ENCODE data around the gene MAN2B1.

The MAN2B1 gene

GRCh38 chr19:12695514-12695913, 29.0 kb upstream of the MAN2B1 start:
- Histone ChIP-seq H3K9ac (ENCODE audit: low read length) (peak overlapping the region; percentile 91), H3K4me1 (ENCODE audit: control insufficient read depth, insufficient read depth, low read depth, low read length) (peaks cover 17% of the 10 kb centered on the region), H2BK120ac (ENCODE audit: low read depth, low read length) (no peak overlapping the region), H3K14ac (ENCODE audit: low read length in 2 of 2) (no peak overlapping the region), H3K4me3 (ENCODE audit: insufficient read depth in 1 of 2, low read depth in 1 of 2, low read length in 2 of 2) (peak overlapping the region; percentile 84 to 97), H3K27ac (ENCODE audit: low read length, poor library complexity, severe bottlenecking) (no peak overlapping the region), H3K27me3 (ENCODE audit: control insufficient read depth in 1 of 2, insufficient read depth in 1 of 2, low read length in 2 of 2) (no peaks in the 10 kb centered on the region), H3K23ac (ENCODE audit: low read length in 2 of 2) (no peak overlapping the region), H3K9me3 (ENCODE audit: control insufficient read depth, low read length) (no peaks in the 10 kb centered on the region), H3K36me3 (ENCODE audit: control insufficient read depth in 1 of 2, insufficient read depth in 2 of 2, low read depth in 1 of 2, low read length in 2 of 2) (peaks cover 44 to 47% of the 10 kb centered on the region in 2 experiments), H4K91ac (ENCODE audit: low read length) (no peak overlapping the region), H2AK5ac (ENCODE audit: low read length, severe bottlenecking) (no peak overlapping the region), H2BK5ac (ENCODE audit: low read depth, low read length, poor library complexity, severe bottlenecking) (no peak overlapping the region), H3K4me2 (ENCODE audit: low read length, poor library complexity, severe bottlenecking) (peak overlapping the region; percentile 96), H2BK12ac (ENCODE audit: low read length in 2 of 2) (no peak overlapping the region), H3K18ac (ENCODE audit: low read depth in 1 of 2, low read length in 2 of 2) (no peak overlapping the region), H2AFZ (ENCODE audit: low read depth, low read length) (no peak overlapping the region), H3K4ac (ENCODE audit: low read depth in 1 of 2, low read length in 2 of 2) (no peak overlapping the region), H4K8ac (ENCODE audit: low read length) (peak overlapping the region; percentile 80), H3K79me1 (replicated peaks; ENCODE audit: low read length, poor library complexity, severe bottlenecking) (peaks cover 30% of the 10 kb centered on the region), H2BK15ac (ENCODE audit: low read depth, poor library complexity, severe bottlenecking) (no peak overlapping the region)
- no peak for DNase-seq
- WGBS: 100% methylated on average over 1 of the region's 1 CpG

GRCh38 chr19:12695096-12695495, 28.6 kb upstream of the MAN2B1 start:
- Histone ChIP-seq H2AFZ (ENCODE audit: low read depth, low read length) (no peak overlapping the region), H3K27me3 (ENCODE audit: control insufficient read depth in 1 of 2, insufficient read depth in 1 of 2, low read length in 2 of 2) (no peaks in the 10 kb centered on the region), H3K4me2 (ENCODE audit: low read length, poor library complexity, severe bottlenecking) (no peak overlapping the region), H2BK120ac (ENCODE audit: low read depth, low read length) (no peak overlapping the region), H3K4me1 (ENCODE audit: control insufficient read depth, insufficient read depth, low read depth, low read length) (peaks cover 17% of the 10 kb centered on the region), H3K18ac (ENCODE audit: low read depth in 1 of 2, low read length in 2 of 2) (no peak overlapping the region), H3K14ac (ENCODE audit: low read length in 2 of 2) (no peak overlapping the region), H3K79me1 (replicated peaks; ENCODE audit: low read length, poor library complexity, severe bottlenecking) (peaks cover 33% of the 10 kb centered on the region), H2BK15ac (ENCODE audit: low read depth, poor library complexity, severe bottlenecking) (no peak overlapping the region), H4K8ac (ENCODE audit: low read length) (no peak overlapping the region), H3K4ac (ENCODE audit: low read depth in 1 of 2, low read length in 2 of 2) (no peak overlapping the region), H3K27ac (ENCODE audit: low read length, poor library complexity, severe bottlenecking) (no peak overlapping the region), H3K4me3 (ENCODE audit: insufficient read depth in 1 of 2, low read depth in 1 of 2, low read length in 2 of 2) (peak overlapping the region in 1 of 2 experiments; percentile 97), H4K91ac (ENCODE audit: low read length) (no peak overlapping the region), H3K23ac (ENCODE audit: low read length in 2 of 2) (no peak overlapping the region), H2BK5ac (ENCODE audit: low read depth, low read length, poor library complexity, severe bottlenecking) (no peak overlapping the region), H3K9ac (ENCODE audit: low read length) (peak overlapping the region; percentile 91), H2BK12ac (ENCODE audit: low read length in 2 of 2) (no peak overlapping the region), H2AK5ac (ENCODE audit: low read length, severe bottlenecking) (no peak overlapping the region), H3K36me3 (ENCODE audit: control insufficient read depth in 1 of 2, insufficient read depth in 2 of 2, low read depth in 1 of 2, low read length in 2 of 2) (peaks cover 41 to 43% of the 10 kb centered on the region in 2 experiments), H3K9me3 (ENCODE audit: control insufficient read depth, low read length) (no peaks in the 10 kb centered on the region)
- 95% methylated on average over 2 of the region's 2 CpGs for WGBS
- DNase-seq: no peak

- Histone ChIP-seq H2BK5ac (ENCODE audit: low read depth, low read length, poor library complexity, severe bottlenecking) (no peak overlapping the region), H3K27me3 (ENCODE audit: control insufficient read depth in 1 of 2, insufficient read depth in 1 of 2, low read length in 2 of 2) (no peaks in the 10 kb centered on the region), H2BK15ac (ENCODE audit: low read depth, poor library complexity, severe bottlenecking) (no peak overlapping the region), H2AFZ (ENCODE audit: low read depth, low read length) (no peak overlapping the region), H4K8ac (ENCODE audit: low read length) (no peak overlapping the region), H2BK12ac (ENCODE audit: low read length in 2 of 2) (no peak overlapping the region), H3K4me3 (ENCODE audit: insufficient read depth in 1 of 2, low read depth in 1 of 2, low read length in 2 of 2) (no peak overlapping the region), H3K18ac (ENCODE audit: low read depth in 1 of 2, low read length in 2 of 2) (no peak overlapping the region), H3K4me1 (ENCODE audit: control insufficient read depth, insufficient read depth, low read depth, low read length) (peaks cover 17% of the 10 kb centered on the region), H3K9me3 (ENCODE audit: control insufficient read depth, low read length) (no peaks in the 10 kb centered on the region), H3K23ac (ENCODE audit: low read length in 2 of 2) (no peak overlapping the region), H4K91ac (ENCODE audit: low read length) (no peak overlapping the region), H3K36me3 (ENCODE audit: control insufficient read depth in 1 of 2, insufficient read depth in 2 of 2, low read depth in 1 of 2, low read length in 2 of 2) (peaks cover 36 to 42% of the 10 kb centered on the region in 2 experiments), H3K27ac (ENCODE audit: low read length, poor library complexity, severe bottlenecking) (no peak overlapping the region), H3K9ac (ENCODE audit: low read length) (no peak overlapping the region), H3K4me2 (ENCODE audit: low read length, poor library complexity, severe bottlenecking) (no peak overlapping the region), H3K4ac (ENCODE audit: low read depth in 1 of 2, low read length in 2 of 2) (no peak overlapping the region), H3K79me1 (replicated peaks; ENCODE audit: low read length, poor library complexity, severe bottlenecking) (peaks cover 31% of the 10 kb centered on the region), H3K14ac (ENCODE audit: low read length in 2 of 2) (no peak overlapping the region), H2BK120ac (ENCODE audit: low read depth, low read length) (no peak overlapping the region), H2AK5ac (ENCODE audit: low read length, severe bottlenecking) (no peak overlapping the region)
- WGBS: 95% methylated on average over 16 of the region's 16 CpGs
- no peak for DNase-seq
Measured at GRCh38 chr19:12694641-12695040, 28.1 kb upstream of the MAN2B1 start.

- H3K14ac ChIP-seq (ENCODE audit: low read length in 2 of 2): no peak overlapping the region
- no peak overlapping the region for H4K8ac ChIP-seq (ENCODE audit: low read length)
- no peak overlapping the region for H2BK120ac ChIP-seq (ENCODE audit: low read depth, low read length)
- H2BK5ac ChIP-seq (ENCODE audit: low read depth, low read length, poor library complexity, severe bottlenecking): no peak overlapping the region
- peaks cover 26% of the 10 kb centered on the region for H3K79me1 ChIP-seq (replicated peaks; ENCODE audit: low read length, poor library complexity, severe bottlenecking)
- H3K9ac ChIP-seq (ENCODE audit: low read length): no peak overlapping the region
- no peaks in the 10 kb centered on the region for H3K9me3 ChIP-seq (ENCODE audit: control insufficient read depth, low read length)
- no peak overlapping the region for H3K18ac ChIP-seq (ENCODE audit: low read depth in 1 of 2, low read length in 2 of 2)
- WGBS: 88% methylated on average over 5 of the region's 5 CpGs
- H2AFZ ChIP-seq (ENCODE audit: low read depth, low read length): no peak overlapping the region
- no peak overlapping the region for H3K4me3 ChIP-seq (ENCODE audit: insufficient read depth in 1 of 2, low read depth in 1 of 2, low read length in 2 of 2)
- peaks cover 17% of the 10 kb centered on the region for H3K4me1 ChIP-seq (ENCODE audit: control insufficient read depth, insufficient read depth, low read depth, low read length)
- H2AK5ac ChIP-seq (ENCODE audit: low read length, severe bottlenecking): no peak overlapping the region
- H3K27me3 ChIP-seq (ENCODE audit: control insufficient read depth in 1 of 2, insufficient read depth in 1 of 2, low read length in 2 of 2): no peaks in the 10 kb centered on the region
- no peak overlapping the region for H3K27ac ChIP-seq (ENCODE audit: low read length, poor library complexity, severe bottlenecking)
- H3K4me2 ChIP-seq (ENCODE audit: low read length, poor library complexity, severe bottlenecking): no peak overlapping the region
- no peak overlapping the region for H2BK15ac ChIP-seq (ENCODE audit: low read depth, poor library complexity, severe bottlenecking)
- H3K36me3 ChIP-seq (ENCODE audit: control insufficient read depth in 1 of 2, insufficient read depth in 2 of 2, low read depth in 1 of 2, low read length in 2 of 2): peaks cover 34 to 45% of the 10 kb centered on the region in 2 experiments
- H2BK12ac ChIP-seq (ENCODE audit: low read length in 2 of 2): no peak overlapping the region
- no peak overlapping the region for H3K4ac ChIP-seq (ENCODE audit: low read depth in 1 of 2, low read length in 2 of 2)
- no peak overlapping the region for H4K91ac ChIP-seq (ENCODE audit: low read length)
- no peak overlapping the region for H3K23ac ChIP-seq (ENCODE audit: low read length in 2 of 2)
- no peak for DNase-seq
Measured at GRCh38 chr19:12692960-12693359, 26.4 kb upstream of the MAN2B1 start.
